Fibroblast of lung (primary cell): ENCODE data around the gene UGT2B17. TPM values are rescaled to one million over a fixed set of nuclear protein-coding genes. Genes with fewer than 3 reads are reported as not detected.
"Not testable (repeated sequence)": the region's sequence is repeated elsewhere in the genome, so short reads cannot be mapped to it uniquely, and the experiment has no call there.

Experiments
- DNase-seq, 2 donors: peaks; one replicate each; pipeline versions ENCODE4 v3.0.0 to v3.0.0-alpha.2; 2010; ENCODE audit warnings: low read depth in 2 of 2
- H2AFZ ChIP-seq: 2 replicates; pipeline ENCODE4 v1.5.1; 2012; ENCODE audit warnings: low read length, control low read depth, inconsistent platforms
- H3K27ac ChIP-seq: 2 replicates; pipeline ENCODE4 v1.5.1; 2011; ENCODE audit warnings: low read length, control low read depth; ENCODE audit not compliant: insufficient read depth
- H3K27me3 ChIP-seq: 2 replicates; pipeline ENCODE4 v1.5.1; 2011; ENCODE audit warnings: mild to moderate bottlenecking, low read length; ENCODE audit not compliant: control insufficient read depth, insufficient read depth
- H3K36me3 ChIP-seq: 2 replicates; pipeline ENCODE4 v1.5.1; 2011; ENCODE audit warnings: low read length; ENCODE audit not compliant: control insufficient read depth, insufficient read depth
- H3K4me1 ChIP-seq: 2 replicates; pipeline ENCODE4 v1.5.1; 2011; ENCODE audit warnings: low read length; ENCODE audit not compliant: control insufficient read depth, insufficient read depth; ENCODE audit errors: extremely low read depth
- H3K4me2 ChIP-seq: 2 replicates; pipeline ENCODE4 v1.5.1; 2011; ENCODE audit warnings: low read length, control low read depth; ENCODE audit not compliant: insufficient read depth; ENCODE audit errors: extremely low read depth
- H3K4me3 ChIP-seq, 4 experiments: fragments of 200-600 bp in 1 of 4; sonication (generic) in 1 of 4; replicated peaks in 1 of 4; 2 replicates each; pipeline ENCODE4 v1.5.1; 2011 to 2016; ENCODE audit warnings: low read length in 4 of 4, low read depth in 3 of 4, mild to moderate bottlenecking in 3 of 4, control low read depth in 2 of 4, inconsistent platforms in 1 of 4, mixed read lengths in 1 of 4; ENCODE audit not compliant: insufficient read depth in 1 of 4; ENCODE audit errors: control extremely low read depth in 1 of 4
- H3K79me2 ChIP-seq: 2 replicates; pipeline ENCODE4 v1.5.1; 2012; ENCODE audit warnings: mild to moderate bottlenecking, low read length, inconsistent platforms; ENCODE audit not compliant: control insufficient read depth, insufficient read depth
- H3K9ac ChIP-seq: 2 replicates; pipeline ENCODE4 v1.5.1; 2011; ENCODE audit warnings: mild to moderate bottlenecking, low read length, control low read depth; ENCODE audit not compliant: insufficient read depth
- H3K9me3 ChIP-seq: 2 replicates; pipeline ENCODE4 v1.5.1; 2012; ENCODE audit warnings: low read depth, low read length; ENCODE audit not compliant: control insufficient read depth, insufficient read depth
- H4K20me1 ChIP-seq: 2 replicates; pipeline ENCODE4 v1.5.1; 2011; ENCODE audit warnings: low read length; ENCODE audit not compliant: control insufficient read depth, insufficient read depth; ENCODE audit errors: extremely low read depth
- CTCF ChIP-seq, 2 donors: IDR thresholded peaks in 1 of 2; conservative IDR thresholded peaks in 1 of 2; 1 replicate in 1 of 2; 2 replicates in 1 of 2; pipeline ENCODE4 v1.5.1; 2011 to 2012; ENCODE audit warnings: low read length in 2 of 2, control low read depth in 1 of 2, inconsistent platforms in 1 of 2, low read depth in 1 of 2, mild to moderate bottlenecking in 1 of 2
- EZH2 ChIP-seq: IDR thresholded peaks from 2 replicates; pipeline ENCODE4 v1.5.1; 2012; ENCODE audit warnings: low read length, control low read depth, mild to moderate bottlenecking; ENCODE audit errors: missing control alignments
- polyA plus RNA-seq, 2 donors: library from polyadenylated mRNA; depleted of rRNA in 1 of 2; stranded (reverse) in 1 of 2; unstranded in 1 of 2; fragments of >200 nt; gene quantifications; 2 replicates each; pipeline ENCODE4 v1.2.1, GENCODE V29; 2011 to 2012; ENCODE audit warnings: missing spikeins in 1 of 2
- total RNA-seq: library from RNA; depleted of rRNA; stranded (reverse); fragments of >200 nt; gene quantifications from 2 replicates; pipeline ENCODE4 v1.2.1, GENCODE V29; 2014

Gene UGT2B17
- total and polyA plus RNA-seq, 2 donors (not counting 1 experiment from before 2014, with no cell fraction given): not detected

GRCh38 chr4:68577590-68577989 lies 1.5 kb upstream of the UGT2B17 start:
- no peak overlapping the region for H2AFZ ChIP-seq
- no peaks in the 10 kb centered on the region for H3K27me3 ChIP-seq
- no peak overlapping the region for H3K4me3 ChIP-seq
- H3K4me1 ChIP-seq: no peaks in the 10 kb centered on the region
- H3K4me2 ChIP-seq: no peak overlapping the region
- no peak overlapping the region for H3K9ac ChIP-seq
- H3K27ac ChIP-seq: no peak overlapping the region
- H3K79me2 ChIP-seq: no peaks in the 10 kb centered on the region
- H3K9me3 ChIP-seq: no peaks in the 10 kb centered on the region
- DNase-seq: no peak
- no peaks in the 10 kb centered on the region for H3K36me3 ChIP-seq
- TF ChIP-seq EZH2 (no peak), CTCF (conservative IDR thresholded peaks at IDR 0.05 in 1 of 2, IDR thresholded peaks at IDR 0.05 in 1 of 2; ENCODE audit: low read depth in 1 of 2, low read length in 2 of 2) (no peak)
- H4K20me1 ChIP-seq: no peaks in the 10 kb centered on the region

- H3K4me2 ChIP-seq, H3K9me3 ChIP-seq, H3K27ac ChIP-seq, H4K20me1 ChIP-seq, H3K79me2 ChIP-seq, H3K36me3 ChIP-seq, H3K9ac ChIP-seq, H3K27me3 ChIP-seq, H2AFZ ChIP-seq, DNase-seq, H3K4me1 ChIP-seq, H3K4me3 ChIP-seq: not testable (repeated sequence)
Observed at GRCh38 chr4:68575636-68576035, 486 bp downstream of the UGT2B17 start.

GRCh38 chr4:68575081-68575480 lies 1.0 kb downstream of the UGT2B17 start:
- no peaks in the 10 kb centered on the region for H4K20me1 ChIP-seq
- no peaks in the 10 kb centered on the region for H3K36me3 ChIP-seq
- H3K9me3 ChIP-seq: no peaks in the 10 kb centered on the region
- H3K4me1 ChIP-seq: no peaks in the 10 kb centered on the region
- H3K27me3 ChIP-seq: no peaks in the 10 kb centered on the region
- H3K79me2 ChIP-seq: no peaks in the 10 kb centered on the region
- H2AFZ ChIP-seq: no peak overlapping the region
- H3K27ac ChIP-seq: no peak overlapping the region
- no peak for DNase-seq
- H3K4me3 ChIP-seq: no peak overlapping the region
- H3K4me2 ChIP-seq: no peak overlapping the region
- TF ChIP-seq EZH2: no peak
- no peak for TF ChIP-seq CTCF (conservative IDR thresholded peaks at IDR 0.05 in 1 of 2, IDR thresholded peaks at IDR 0.05 in 1 of 2; ENCODE audit: low read depth in 1 of 2, low read length in 2 of 2)
- no peak overlapping the region for H3K9ac ChIP-seq
